Fibroblast of villous mesenchyme (primary cell): ENCODE data around the gene PRKD1. TPM values are rescaled to one million over a fixed set of nuclear protein-coding genes. Genes with fewer than 3 reads are reported as not detected.

Experiments used
- DNase-seq: peaks from one replicate; pipeline ENCODE4 v3.0.0-alpha.2; 2010; ENCODE audit warnings: low read depth
- H3K4me3 ChIP-seq: 2 replicates; pipeline ENCODE4 v1.5.1; 2011; ENCODE audit warnings: low read depth, mild to moderate bottlenecking, low read length
- total RNA-seq: library from RNA; depleted of rRNA; stranded (reverse); fragments of >200 nt; gene quantifications from 2 replicates; pipeline ENCODE4 v1.2.3, GENCODE V29; 2012
- TF ChIP-seq, protein P1 (sequence below): IDR thresholded peaks from 2 replicates; pipeline ENCODE4 v1.5.1; 2012; ENCODE audit warnings: low read depth, mild to moderate bottlenecking, low read length; ENCODE audit not compliant: insufficient read depth

The PRKD1 gene
- total RNA-seq, 1 donor: 13.8 TPM

DNA sequence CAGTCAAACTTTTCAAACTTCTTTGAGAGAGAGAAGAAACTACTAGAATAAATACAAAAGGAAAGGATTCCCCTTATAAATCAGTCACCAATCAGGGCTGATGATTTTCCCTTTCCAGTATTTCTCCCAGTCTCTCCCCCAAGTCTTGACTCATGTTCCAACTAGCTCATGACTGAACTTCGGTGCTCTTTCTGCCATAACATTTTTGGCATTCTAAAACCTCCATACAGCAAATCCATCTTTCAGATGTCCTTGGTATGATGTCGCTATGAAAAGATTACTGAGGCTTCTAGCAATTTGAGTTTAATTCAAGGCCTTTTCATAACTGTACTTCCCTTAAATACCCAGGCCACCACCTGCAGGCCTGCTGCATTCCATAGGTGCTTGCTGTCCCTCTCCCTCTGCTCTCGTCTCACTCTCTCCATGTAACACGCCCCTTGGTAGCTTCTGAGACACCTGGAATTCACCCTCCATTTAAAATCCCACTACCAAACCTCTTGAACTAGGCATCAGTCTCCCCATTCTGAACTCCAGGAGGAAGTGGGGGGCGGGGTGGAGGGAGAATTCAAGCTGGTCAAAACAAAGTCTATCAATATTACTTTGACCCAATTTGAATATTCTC, 2.4 kb downstream of the PRKD1 start:
- TF ChIP-seq, protein P1, sequence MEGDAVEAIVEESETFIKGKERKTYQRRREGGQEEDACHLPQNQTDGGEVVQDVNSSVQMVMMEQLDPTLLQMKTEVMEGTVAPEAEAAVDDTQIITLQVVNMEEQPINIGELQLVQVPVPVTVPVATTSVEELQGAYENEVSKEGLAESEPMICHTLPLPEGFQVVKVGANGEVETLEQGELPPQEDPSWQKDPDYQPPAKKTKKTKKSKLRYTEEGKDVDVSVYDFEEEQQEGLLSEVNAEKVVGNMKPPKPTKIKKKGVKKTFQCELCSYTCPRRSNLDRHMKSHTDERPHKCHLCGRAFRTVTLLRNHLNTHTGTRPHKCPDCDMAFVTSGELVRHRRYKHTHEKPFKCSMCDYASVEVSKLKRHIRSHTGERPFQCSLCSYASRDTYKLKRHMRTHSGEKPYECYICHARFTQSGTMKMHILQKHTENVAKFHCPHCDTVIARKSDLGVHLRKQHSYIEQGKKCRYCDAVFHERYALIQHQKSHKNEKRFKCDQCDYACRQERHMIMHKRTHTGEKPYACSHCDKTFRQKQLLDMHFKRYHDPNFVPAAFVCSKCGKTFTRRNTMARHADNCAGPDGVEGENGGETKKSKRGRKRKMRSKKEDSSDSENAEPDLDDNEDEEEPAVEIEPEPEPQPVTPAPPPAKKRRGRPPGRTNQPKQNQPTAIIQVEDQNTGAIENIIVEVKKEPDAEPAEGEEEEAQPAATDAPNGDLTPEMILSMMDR: no peak
- no peak overlapping the region for H3K4me3 ChIP-seq
- no peak for DNase-seq

DNA sequence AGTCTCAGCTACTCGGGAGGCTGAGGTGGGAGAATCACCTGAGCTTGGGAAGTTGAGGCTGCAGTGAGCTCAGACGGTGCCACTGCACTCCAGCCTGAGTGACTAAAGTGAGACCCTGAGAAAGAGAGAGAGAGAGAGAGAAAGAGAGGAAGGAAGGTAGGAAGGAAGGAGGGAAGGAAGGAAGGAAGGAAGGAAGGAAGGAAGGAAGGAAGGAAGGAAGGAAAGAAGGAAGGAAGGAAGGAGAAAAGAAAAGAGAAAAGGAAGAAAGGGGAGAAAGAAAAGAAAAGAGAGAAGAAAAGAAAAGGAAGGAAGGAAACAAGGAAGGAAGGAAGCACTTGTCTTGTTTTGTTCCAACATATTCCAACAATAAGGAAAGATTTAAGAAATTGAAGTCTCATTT, 7.8 kb downstream of the PRKD1 start:
- H3K4me3 ChIP-seq: no peak overlapping the region
- DNase-seq: no peak
- TF ChIP-seq, protein P1: no peak

DNA sequence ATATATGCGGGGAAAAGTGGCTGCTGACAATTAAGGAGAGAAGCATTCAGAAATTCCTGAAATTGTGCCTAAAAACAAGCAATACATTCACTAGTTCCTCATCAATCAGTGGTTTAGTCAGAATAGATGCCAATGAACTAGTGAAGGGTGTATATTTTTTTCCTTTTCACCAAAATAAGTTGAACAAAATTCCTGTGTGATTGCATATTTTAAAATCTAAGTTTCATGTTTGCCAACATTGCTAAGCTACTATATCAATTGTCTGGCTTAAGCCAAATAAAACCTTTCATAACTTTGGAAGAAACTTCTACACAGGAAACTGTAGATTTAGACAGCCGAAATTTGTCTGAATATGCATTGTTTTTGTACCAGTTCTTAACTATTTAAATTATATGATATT, 8.7 kb downstream of the PRKD1 start:
- DNase-seq: no peak
- TF ChIP-seq, protein P1: no peak
- no peak overlapping the region for H3K4me3 ChIP-seq

DNA sequence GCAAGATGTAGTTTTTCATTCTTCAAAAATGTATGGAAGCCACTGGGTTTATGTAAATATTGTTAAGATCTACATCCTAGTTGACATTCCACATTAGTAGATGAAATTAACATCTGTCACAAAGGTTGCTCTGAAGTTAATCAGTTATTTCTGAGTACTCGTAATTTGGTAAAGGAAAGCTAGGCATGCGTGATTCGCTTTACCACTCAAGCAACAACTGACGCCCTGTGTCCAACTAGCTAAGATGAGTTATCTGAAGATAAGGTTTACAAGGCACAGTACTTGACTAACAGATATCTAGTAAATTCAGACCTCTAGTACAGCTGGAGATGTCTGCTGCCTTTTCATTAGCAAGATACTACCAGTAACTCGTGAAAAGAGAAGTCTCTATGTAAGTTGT, 14.1 kb downstream of the PRKD1 start:
- peak; percentile 28 for DNase-seq
- H3K4me3 ChIP-seq: no peak overlapping the region
- TF ChIP-seq, protein P1: no peak

DNA sequence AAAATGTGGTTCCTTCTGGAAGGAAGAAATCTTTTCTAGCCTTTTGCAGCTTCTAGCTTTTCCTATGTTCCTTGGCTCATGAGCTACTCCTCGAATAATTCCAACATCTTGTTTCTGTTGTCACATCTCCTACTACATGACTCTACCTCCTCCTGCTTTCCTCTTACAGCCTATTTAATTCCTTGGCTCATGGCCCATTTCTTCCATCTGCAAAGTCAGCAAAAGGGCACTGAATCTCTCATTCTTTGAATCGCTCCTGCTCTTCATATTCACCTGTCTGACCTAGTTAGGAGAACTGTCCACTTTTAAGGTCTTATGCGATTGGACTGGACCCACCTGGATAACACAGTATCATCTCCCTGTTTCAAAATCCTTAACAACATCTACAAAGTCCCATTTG, 15.8 kb downstream of the PRKD1 start:
- DNase-seq: no peak
- no peak overlapping the region for H3K4me3 ChIP-seq
- TF ChIP-seq, protein P1: no peak

DNA sequence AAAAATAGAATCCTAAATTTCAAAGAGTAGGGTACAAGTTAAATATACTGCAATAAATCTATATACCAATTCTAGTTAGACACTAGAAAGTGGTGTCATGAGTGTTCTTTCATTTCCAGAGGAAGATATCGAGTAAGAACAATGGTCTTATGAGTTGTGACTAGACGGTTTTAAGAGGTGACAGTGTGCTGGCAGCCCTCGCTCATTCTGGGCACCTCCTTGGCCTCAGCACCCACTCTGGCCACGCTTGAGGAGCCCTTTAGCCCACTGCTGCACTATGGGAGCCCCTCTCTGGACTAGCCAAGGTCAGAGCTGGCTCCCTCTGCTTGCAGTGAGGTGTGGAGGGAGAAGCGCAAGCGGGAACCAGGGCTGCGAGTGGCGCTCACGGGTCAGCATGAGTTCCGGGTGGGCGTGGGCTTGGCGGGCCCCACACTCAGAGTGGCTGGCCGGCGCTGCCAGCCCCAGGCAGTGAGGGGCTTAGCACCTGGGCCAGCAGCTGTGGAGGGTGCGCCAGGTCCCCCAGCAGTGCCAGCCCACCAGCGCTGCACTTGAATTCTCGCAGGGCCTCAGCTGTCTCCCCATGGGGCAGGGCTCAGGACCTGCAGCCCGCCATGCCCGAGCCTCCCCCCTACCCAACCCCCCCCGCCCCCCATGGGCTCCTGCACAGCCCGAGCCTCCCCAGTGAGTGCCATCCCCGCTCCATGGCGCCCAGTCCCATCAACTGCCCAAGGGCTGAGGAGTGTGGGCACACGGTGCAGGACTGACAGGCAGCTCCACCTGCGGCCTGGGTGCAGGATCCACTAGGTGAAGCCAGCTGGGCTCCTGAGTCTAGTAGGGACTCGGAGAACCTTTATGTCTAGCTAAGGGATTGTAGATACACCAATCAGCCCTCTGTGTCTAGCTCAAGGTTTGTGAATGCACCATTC, 18.7 kb downstream of the PRKD1 start:
- DNase-seq: no peak
- TF ChIP-seq, protein P1: no peak

More for the DNA sequence above, 18.7 kb downstream of the PRKD1 start:
- H3K4me3 ChIP-seq: no peak overlapping the region
